Spleen (tissue), 11 donors: Measurements from ENCODE around the gene NEO1. TPM values are rescaled to one million over a fixed set of nuclear protein-coding genes. Genes with fewer than 3 reads are reported as not detected.

Experiments
- DNase-seq: peaks from one replicate; pipeline ENCODE4 v3.0.0-alpha.2; 2020
- H3K27ac ChIP-seq, 8 donors: fragments of 200-600 bp; sonication (generic) in 7 of 8; 1 replicate in 4 of 8; 2 replicates in 4 of 8; pipeline versions ENCODE4 v1.5.0 to v1.8.0; 2016 to 2021; ENCODE audit warnings: inconsistent platforms in 4 of 8, mild to moderate bottlenecking in 4 of 8, moderate library complexity in 1 of 8
- H3K27me3 ChIP-seq, 7 donors: fragments of 200-600 bp; sonication (generic) in 6 of 7; replicated peaks in 1 of 7; 1 replicate in 4 of 7; 2 replicates in 3 of 7; pipeline versions ENCODE4 v1.5.0 to v1.8.0; 2016 to 2021; ENCODE audit warnings: inconsistent platforms in 3 of 7, mild to moderate bottlenecking in 1 of 7
- H3K36me3 ChIP-seq, 6 donors: fragments of 200-600 bp; sonication (generic) in 5 of 6; 1 replicate in 4 of 6; 2 replicates in 2 of 6; pipeline versions ENCODE4 v1.5.0 to v1.8.0; 2016 to 2021; ENCODE audit warnings: inconsistent platforms in 2 of 6
- H3K4me1 ChIP-seq, 6 donors: fragments of 200-600 bp; sonication (generic) in 5 of 6; 1 replicate in 3 of 6; 2 replicates in 3 of 6; pipeline versions ENCODE4 v1.5.0 to v1.8.0; 2016 to 2021; ENCODE audit warnings: inconsistent platforms in 3 of 6
- H3K4me3 ChIP-seq, 8 donors: fragments of 200-600 bp; sonication (generic) in 7 of 8; 1 replicate in 4 of 8; 2 replicates in 4 of 8; pipeline versions ENCODE4 v1.5.0 to v1.8.0; 2016 to 2021; ENCODE audit warnings: inconsistent platforms in 4 of 8, mild to moderate bottlenecking in 4 of 8, moderate library complexity in 2 of 8
- H3K9me3 ChIP-seq, 8 donors: fragments of 200-600 bp; sonication (generic) in 7 of 8; 1 replicate in 4 of 8; 2 replicates in 4 of 8; pipeline versions ENCODE4 v1.5.0 to v1.8.0; 2016 to 2021; ENCODE audit warnings: inconsistent platforms in 4 of 8
- POLR2A ChIP-seq, 3 donors: fragments of 450-650 bp; IDR thresholded peaks; one replicate each; pipeline ENCODE4 v1.5.1; 2017; ENCODE audit warnings: antibody characterized with exemption in 3 of 3, mild to moderate bottlenecking in 1 of 3
- POLR2AphosphoS5 ChIP-seq, 3 donors: sonication (generic); formaldehyde crosslinking; IDR thresholded peaks; one replicate each; pipeline ENCODE4 v1.5.1; 2017; ENCODE audit warnings: antibody characterized with exemption in 3 of 3
- WGBS, 5 donors: extraction: QIAGEN DNeasy Blood & Tissue Kit in 3 of 5; methylation state at CpG; one replicate each; pipeline versions ENCODE4 v1.1.5 to v1.1.7; 2013 to 2018; 5-methylcytosine and 5-hydroxymethylcytosine counted together
- intact Hi-C: fragments of 100-400 bp; cut with DNase I; formaldehyde crosslinking; loops from one replicate; pipeline ENCODE4 v1.15.0; 2023; ENCODE audit warnings: low total_unique reads
- polyA plus RNA-seq, 3 donors: library from polyadenylated mRNA; stranded (reverse); fragments of 200-250 nt; gene quantifications; one replicate each; pipeline ENCODE4 v1.2.1, GENCODE V29; 2013
- total RNA-seq, 7 donors: library from RNA; depleted of rRNA in 3 of 7; stranded (reverse); fragments of >200 nt in 3 of 7; fragmentation: NEBNext Ultra II Directional in 4 of 7; extraction: Animal tissue kit (Norgen Biotek cat#: 25700) in 4 of 7; gene quantifications; one replicate each; pipeline versions ENCODE4 v1.1.0 to v1.2.1, GENCODE V29; 2016 to 2021
- TF ChIP-seq, protein P1 (sequence below), 11 experiments: fragments of 200-600 bp in 7 of 11; fragments of 450-650 bp in 4 of 11; sonication (generic) in 4 of 11; IDR thresholded peaks in 8 of 11; conservative IDR thresholded peaks in 3 of 11; 1 replicate in 7 of 11; 2 replicates in 4 of 11; pipeline versions ENCODE4 v1.4.0 to v1.8.0; 2016 to 2021; ENCODE audit warnings: antibody characterized with exemption in 11 of 11, inconsistent platforms in 4 of 11, mild to moderate bottlenecking in 1 of 11
- donor health status: healthy with polysubstance abuse.
- donor health status: DM: no; HTN: no; CAD: no; lungs with moderate emphysema.
- donor health status: DM: no; HTN: no; CAD: no.
- donor health status: Bipolar disorder and iron deficiency.
- donor health status: healthy.
- donor health status: DM: no; HTN: no; CAD: no.
- donor health status: DM: yes; HTN: yes; CAD: no.

The NEO1 gene
- total and polyA plus RNA-seq, 10 donors = 1.4 to 14.3 (median 10.5) TPM

DNA sequence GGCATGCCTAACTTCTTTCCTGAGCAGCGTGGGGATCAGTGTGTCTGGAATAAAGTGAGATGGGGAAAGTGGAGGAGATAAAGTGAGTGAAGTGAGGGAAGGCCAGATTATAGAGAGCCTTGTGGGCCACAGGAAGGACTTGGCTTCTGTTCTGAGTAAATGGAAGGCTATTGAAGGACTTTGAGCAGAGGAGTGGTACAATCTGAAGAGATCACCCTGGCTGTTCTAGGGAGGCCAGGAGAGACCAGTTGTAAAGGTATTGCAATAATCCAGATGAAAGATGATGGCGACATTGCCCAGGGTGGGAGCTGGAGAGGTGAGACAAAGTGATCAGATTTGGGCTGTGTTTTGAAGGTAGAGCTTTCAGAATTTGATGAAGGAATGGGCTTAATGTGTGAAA is 46.8 kb upstream of the NEO1 start:
- intact Hi-C loops = no loop called here

DNA sequence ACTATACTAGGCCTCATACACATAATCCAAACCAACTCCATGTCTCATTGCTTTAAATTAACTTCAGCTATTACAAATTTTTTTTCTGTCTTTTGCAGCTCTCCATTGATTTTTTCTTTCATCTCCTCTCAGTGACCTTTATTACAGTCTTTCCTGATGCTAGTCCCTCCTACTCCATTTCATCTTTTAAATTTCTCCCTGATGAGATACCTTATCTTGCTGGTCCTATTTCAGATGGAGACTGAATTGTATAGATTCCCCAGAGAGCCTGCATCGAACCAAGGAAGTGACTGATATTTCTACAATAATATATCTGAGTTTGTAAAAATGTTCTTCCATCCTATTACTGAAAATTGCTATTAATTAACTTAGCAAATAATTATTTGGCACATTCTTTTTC is 45.7 kb upstream of the NEO1 start:
- peaks cover 0 to 50% (median 6%) of the 10 kb centered on the region in 7 donors for H3K27me3 ChIP-seq
- 70 to 89% (median 76%) methylated on average over 1 of the region's 1 CpG for WGBS, 5 donors
- intact Hi-C loops = no loop called here
- no peaks in the 10 kb centered on the region for H3K36me3 ChIP-seq
- H3K4me3 ChIP-seq = no peak overlapping the region
- H3K27ac ChIP-seq = no peak overlapping the region
- TF ChIP-seq POLR2A (IDR thresholded peaks at IDR 0.05) (no peak), POLR2AphosphoS5 (IDR thresholded peaks at IDR 0.05) (no peak)
- TF ChIP-seq, protein P1, sequence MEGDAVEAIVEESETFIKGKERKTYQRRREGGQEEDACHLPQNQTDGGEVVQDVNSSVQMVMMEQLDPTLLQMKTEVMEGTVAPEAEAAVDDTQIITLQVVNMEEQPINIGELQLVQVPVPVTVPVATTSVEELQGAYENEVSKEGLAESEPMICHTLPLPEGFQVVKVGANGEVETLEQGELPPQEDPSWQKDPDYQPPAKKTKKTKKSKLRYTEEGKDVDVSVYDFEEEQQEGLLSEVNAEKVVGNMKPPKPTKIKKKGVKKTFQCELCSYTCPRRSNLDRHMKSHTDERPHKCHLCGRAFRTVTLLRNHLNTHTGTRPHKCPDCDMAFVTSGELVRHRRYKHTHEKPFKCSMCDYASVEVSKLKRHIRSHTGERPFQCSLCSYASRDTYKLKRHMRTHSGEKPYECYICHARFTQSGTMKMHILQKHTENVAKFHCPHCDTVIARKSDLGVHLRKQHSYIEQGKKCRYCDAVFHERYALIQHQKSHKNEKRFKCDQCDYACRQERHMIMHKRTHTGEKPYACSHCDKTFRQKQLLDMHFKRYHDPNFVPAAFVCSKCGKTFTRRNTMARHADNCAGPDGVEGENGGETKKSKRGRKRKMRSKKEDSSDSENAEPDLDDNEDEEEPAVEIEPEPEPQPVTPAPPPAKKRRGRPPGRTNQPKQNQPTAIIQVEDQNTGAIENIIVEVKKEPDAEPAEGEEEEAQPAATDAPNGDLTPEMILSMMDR (IDR thresholded peaks at IDR 0.05 in 8 of 11, conservative IDR thresholded peaks at IDR 0.05 in 3 of 11) = no peak
- no peaks in the 10 kb centered on the region for H3K9me3 ChIP-seq
- H3K4me1 ChIP-seq = no peaks in the 10 kb centered on the region
- DNase-seq = no peak

More for the DNA sequence above, 46.8 kb upstream of the NEO1 start:
- H3K27ac ChIP-seq = no peak overlapping the region
- H3K9me3 ChIP-seq = no peaks in the 10 kb centered on the region
- H3K4me1 ChIP-seq = no peaks in the 10 kb centered on the region
- no peak overlapping the region for H3K4me3 ChIP-seq
- peaks cover 0 to 45% (median 6%) of the 10 kb centered on the region in 7 donors for H3K27me3 ChIP-seq
- no peaks in the 10 kb centered on the region for H3K36me3 ChIP-seq
- 60 to 93% (median 86%) methylated on average over 2 of the region's 2 CpGs for WGBS, 5 donors
- DNase-seq = no peak
- no peak for TF ChIP-seq POLR2A (IDR thresholded peaks at IDR 0.05)

DNA sequence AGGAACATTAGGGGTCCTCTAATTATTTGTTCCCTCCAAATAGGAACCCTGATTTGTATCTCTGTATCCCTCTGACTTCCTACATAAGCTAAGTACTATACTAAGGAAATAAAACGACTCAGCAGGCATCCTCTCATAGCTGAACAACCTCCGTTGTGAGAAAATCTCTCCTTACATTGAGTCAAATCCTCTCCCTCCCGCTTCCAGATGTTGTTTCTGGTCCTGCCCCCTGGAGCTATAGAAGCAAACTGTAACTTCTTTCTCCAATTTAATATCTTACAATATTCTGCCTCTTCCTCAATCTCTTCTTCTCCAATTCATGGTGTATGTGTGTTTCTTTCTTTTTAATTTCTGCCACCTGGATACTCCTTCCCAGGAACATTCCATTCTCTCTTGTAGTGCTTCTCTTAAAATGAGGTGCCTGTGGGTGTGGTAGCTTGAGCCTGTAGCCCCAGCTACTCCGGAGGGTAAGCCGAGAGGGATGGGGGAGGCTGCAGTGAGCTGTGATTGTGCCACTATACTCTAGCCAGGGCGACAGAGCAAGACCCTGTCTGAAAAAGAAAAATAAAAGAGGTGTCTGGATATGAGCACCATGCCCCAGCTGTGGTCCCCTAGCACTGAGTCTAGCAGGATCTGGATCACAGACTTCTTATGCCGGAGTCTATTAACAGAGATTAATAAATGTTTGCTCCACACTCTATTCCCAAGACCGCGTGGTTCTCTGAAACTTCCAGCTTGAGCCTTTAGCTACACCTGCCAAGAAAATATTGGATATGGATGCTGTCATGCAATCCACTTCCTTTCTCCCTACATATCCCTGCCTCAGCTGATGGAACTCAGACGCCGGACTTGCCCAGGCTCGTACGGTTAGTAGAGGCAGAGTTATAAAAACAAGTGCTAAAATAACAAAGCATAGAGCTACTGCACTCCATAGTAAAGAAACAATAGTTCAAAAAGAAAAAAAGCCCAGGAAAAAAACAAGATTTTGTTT is 42.9 kb upstream of the NEO1 start:
- WGBS, 5 donors = 68 to 77% (median 71%) methylated on average over 13 of the region's 13 CpGs
- DNase-seq = no peak

DNA sequence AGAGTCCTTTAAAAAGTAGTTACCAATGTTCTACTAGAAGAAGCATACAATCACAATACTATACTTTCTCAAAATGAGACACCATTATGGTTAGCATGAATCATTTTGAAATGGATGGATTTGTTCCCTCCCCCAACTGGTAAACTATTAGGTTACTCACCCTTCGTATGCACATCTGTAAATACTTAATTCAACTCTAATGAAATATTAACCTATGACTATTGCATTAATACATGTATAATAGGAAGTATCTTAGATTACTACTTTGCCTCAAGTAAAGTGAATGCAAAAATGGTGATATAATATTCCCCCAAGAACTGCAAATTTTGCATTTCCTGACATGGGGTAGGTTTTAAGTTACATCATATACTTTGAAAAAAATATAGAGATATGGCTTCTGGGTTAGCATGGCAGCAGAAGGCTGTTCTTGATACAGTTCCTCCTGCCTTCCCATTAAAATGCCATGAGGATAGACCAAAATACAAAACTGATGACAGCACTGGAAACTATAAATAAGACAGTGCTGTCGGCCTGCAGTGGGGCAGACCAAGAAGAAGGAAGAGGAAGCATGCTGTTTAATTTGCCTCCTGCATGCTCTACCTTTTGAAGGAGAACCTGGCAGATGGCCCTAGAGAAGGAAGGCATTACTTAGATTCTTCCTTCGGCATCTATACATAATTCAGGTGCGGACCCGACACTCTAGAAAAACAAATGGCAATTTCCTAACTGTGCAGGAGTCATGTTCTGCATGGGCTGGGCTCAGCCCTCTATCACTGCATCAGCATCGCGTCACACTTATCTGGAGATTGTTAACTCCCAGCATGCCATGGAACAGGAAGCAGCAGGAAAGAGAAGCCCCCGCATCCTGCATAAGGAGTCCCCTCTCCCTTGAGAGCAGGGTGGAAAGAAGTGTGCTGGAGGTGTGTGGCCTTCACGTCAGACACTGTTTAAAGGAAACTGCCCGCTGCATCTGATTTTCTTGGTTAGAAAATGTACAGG is 41.8 kb upstream of the NEO1 start:
- TF ChIP-seq, protein P1 (IDR thresholded peaks at IDR 0.05 in 8 of 11, conservative IDR thresholded peaks at IDR 0.05 in 3 of 11) = no peak
- no peak for TF ChIP-seq POLR2AphosphoS5 (IDR thresholded peaks at IDR 0.05)
- no peak for TF ChIP-seq POLR2A (IDR thresholded peaks at IDR 0.05)
- DNase-seq = no peak
- H3K27me3 ChIP-seq = peaks cover 0 to 50% (median 6%) of the 10 kb centered on the region in 7 donors
- no peak overlapping the region for H3K27ac ChIP-seq
- H3K4me1 ChIP-seq = no peaks in the 10 kb centered on the region
- no peaks in the 10 kb centered on the region for H3K36me3 ChIP-seq
- WGBS, 5 donors = 50 to 59% (median 58%) methylated on average over 9 to 10 of the region's 10 CpGs
- no peak overlapping the region for H3K4me3 ChIP-seq
- intact Hi-C loops = no loop called here
- no peaks in the 10 kb centered on the region for H3K9me3 ChIP-seq

More for the DNA sequence above, 42.9 kb upstream of the NEO1 start:
- Histone ChIP-seq H3K27me3 (peaks cover 0 to 50% (median 6%) of the 10 kb centered on the region in 7 donors), H3K4me1 (no peaks in the 10 kb centered on the region), H3K4me3 (no peak overlapping the region), H3K36me3 (no peaks in the 10 kb centered on the region), H3K27ac (no peak overlapping the region), H3K9me3 (no peaks in the 10 kb centered on the region)
- intact Hi-C loops = no loop called here
- TF ChIP-seq POLR2AphosphoS5 (IDR thresholded peaks at IDR 0.05) (no peak), POLR2A (IDR thresholded peaks at IDR 0.05) (no peak)
- TF ChIP-seq, protein P1 (IDR thresholded peaks at IDR 0.05 in 8 of 11, conservative IDR thresholded peaks at IDR 0.05 in 3 of 11) = no peak
